Activated CD4-positive, alpha-beta T cell treated with anti-CD3 and anti-CD28 coated beads for 1 hour (primary cell): ENCODE measurements around the gene ITIH3.

Experiments
- DNase-seq: peaks from one replicate; pipeline ENCODE4 v3.0.0-alpha.2; 2020

Gene ITIH3

DNA sequence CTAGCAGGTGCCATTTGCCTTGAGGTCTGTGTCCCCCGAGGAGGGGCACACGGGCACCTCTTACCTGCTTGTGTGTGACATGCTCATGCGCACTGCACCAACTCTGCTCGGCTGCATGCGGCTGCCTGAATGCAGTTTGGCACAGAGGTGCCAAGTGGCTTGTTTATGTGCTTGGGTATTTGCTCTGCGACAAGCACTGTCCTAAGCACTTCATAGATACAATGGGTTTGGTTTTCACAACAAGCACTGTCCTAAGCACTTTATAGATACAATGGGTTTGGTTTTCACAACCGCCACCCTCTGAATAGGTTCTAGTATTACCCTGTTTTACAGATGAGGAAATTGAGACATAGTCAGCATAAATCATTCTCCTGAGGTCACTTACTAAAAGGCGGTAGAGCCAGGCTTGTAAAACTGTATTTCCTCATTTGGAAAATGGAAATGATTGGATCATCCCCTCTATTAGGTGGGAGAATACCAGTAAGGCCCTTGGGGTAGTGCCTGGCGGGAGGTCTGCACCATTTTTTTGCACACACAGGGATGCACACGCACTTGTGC, 35.4 kb downstream of the ITIH3 start:
- DNase-seq = no peak

DNA sequence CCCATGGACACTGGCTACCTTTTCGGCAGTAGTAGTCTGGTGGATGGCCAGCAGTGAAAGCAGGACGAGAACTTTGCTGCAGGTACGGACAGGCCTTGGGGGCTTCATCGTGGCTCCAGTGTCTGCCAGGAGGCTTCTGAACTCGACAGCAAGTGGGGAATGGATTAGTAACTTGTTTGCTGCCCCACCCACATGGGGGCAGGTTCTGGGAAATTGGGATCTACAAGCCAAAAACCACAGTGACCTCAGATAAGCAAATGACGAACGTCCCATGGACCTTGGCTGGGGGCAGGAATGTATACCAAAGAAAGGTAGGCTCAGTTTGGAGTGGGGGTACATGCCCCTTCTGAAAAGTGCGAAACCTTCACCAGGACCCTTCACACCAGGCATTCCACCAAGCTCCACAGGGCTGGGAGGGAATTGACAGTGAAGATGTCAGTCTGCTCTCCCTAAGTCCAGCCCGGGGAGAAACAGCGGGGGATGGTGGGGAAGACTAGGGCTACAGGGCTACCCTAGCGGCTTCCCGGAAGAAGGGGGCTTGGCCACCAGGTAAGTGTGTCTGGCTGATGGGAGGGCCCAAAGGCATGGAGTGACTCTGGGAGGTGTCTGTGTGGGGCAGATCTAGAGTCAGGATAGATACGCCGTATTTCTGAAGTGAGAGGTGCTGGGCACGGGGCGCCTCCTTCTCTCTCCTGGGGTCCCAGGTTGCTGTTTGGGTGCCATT, 36.1 kb downstream of the ITIH3 start, which contains the start of gene ITIH4:
Gene ITIH4, minus strand, starts transcription at position 138 of the 724 bp plus-strand sequence. Its CDS starts 30 bp downstream, at position 108.
- no peak for DNase-seq

DNA sequence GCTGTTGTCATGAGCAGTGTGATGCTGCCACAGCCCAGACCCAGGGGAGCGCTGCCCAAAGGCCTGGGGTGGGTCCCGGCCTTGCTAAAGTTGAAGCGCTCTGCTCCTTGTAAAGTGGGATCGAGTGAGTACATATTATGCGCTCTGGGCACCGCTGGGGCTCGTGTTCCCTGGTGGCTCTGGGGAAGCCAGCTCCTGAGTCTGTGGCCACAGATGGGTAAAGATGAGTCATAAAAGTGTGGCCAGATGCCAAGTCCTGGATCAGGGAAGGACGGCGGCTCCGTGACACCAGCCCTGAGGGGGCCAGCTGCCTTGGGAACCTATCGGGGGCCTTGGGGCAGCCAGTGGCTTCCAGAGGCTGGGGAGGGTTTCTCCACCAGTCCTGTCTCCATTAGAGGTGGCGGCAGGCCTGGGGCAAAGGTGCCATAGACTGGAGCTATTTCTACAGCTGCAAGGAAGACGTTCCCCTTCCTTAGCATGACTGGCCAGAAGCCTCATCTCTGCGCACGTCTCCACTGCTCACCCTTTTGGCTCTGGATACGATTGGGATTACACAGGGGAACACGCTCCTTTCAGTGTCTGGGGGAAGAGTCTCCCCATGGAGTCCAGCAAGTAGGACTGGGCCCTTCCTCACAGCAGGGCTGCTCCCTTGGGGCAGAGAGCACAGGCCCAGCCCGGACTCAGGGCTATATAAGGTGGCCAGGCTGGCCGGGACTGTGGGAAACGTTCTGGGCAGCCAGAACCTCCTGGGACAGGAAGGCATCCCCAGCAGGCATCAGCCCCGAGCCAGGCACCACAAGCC, 37.1 kb downstream of the ITIH3 start:
- DNase-seq = no peak

DNA sequence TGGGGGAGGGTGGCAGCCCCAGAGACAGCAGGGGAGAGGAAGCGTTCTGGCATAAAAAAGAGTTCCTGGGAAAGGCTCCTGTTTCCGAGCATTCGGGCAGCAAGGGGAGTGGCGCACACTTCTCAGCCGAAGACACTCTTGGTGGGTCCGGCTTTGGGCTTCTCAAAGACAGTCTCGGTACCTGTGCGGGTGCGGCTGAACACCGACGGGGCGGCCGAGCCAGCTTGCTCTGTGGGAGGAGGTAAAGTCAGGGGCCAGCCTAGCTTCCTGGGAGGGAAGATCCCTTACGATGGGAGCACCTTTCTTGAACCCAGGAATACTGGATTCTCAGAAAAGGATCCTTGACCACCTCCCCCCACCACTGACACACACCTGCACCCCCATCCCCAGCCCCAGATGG, 38.6 kb downstream of the ITIH3 start:
- DNase-seq = no peak

DNA sequence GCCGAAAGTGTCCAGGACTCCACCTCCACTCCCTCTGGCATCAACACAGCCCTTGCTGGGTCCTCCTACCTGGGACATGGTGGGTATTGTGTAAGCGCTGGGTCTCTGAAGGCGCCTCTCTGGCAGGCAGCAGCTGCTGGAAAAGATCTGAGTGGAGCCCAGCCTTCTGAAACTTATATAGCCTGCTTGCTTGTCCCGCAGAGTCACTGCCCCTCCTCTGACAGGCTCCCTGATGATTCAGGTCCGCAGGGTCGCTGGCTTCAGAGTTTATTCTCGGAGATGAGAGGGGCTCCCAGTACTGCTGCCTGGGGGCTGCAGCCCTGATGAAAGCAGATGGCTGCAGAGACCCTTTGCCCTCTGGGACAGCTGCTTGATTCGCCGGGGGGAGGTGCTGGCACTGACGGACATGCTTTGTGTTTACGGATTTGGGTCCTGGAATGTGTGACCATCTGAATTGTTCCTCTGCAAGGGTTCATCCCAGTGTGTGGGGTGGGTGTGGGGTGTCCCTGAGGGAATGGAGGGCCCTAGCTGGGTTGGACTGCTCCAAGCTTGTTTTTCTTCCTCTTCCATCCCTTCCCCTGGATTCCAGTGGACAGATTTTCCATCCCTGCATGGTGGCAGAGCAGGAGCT, 40.4 kb downstream of the ITIH3 start, which contains the start of gene MUSTN1:
Gene MUSTN1, minus strand, starts transcription at position 149 of the 631 bp plus-strand sequence. Its CDS starts 71 bp downstream, at position 78.
- DNase-seq = no peak

DNA sequence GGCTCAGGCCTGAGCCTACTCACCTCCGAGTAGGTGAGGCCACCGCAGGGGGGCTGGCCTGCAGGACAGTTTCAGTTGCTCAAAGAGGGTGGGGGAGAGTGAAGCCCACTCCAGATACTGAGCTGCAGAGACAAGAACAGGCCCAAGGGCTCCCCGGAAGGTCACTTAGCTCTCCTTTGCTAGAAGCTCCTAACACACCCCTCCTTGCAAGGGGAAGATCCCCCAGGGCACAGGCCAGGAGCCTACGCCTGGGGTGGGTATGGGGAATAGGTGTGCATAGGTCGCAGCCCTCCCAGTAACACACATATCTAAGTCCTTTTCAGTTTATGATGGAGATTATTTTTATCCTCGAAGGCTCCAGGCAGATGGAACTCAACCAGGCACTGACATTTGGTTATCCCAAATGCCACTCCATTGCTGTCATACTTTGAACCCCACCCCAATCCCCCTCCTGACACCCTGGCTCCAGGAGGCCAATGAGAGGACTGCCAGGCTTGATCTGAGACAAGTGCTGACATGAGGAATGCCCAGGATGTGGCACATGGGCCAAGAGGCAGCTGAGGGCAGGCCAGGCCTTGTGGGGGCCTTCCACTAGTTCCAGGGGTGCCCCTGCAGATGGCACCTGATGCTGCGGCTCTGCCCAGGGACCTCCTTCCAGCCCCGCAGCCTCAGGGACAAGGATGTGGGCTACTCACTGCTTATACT, 41.3 kb downstream of the ITIH3 start:
- no peak for DNase-seq

DNA sequence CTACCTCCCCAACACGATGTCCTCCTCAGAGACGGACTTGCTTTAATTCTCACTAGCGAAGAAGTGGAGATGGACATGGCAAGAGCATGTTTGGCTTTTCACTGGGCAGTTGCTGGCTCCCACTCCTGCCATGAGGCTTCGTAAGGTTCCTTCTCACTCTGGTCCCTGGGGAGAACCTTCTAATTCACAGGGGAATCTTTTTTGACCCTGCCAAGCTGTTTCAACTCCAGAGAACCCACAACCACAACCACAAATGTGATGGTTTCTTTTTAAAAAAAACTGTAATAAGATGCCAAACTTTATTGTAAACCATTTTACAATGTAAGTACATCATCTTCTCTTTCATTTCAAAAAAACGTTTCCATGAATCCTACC, 41.9 kb downstream of the ITIH3 start:
- DNase-seq = no peak

DNA sequence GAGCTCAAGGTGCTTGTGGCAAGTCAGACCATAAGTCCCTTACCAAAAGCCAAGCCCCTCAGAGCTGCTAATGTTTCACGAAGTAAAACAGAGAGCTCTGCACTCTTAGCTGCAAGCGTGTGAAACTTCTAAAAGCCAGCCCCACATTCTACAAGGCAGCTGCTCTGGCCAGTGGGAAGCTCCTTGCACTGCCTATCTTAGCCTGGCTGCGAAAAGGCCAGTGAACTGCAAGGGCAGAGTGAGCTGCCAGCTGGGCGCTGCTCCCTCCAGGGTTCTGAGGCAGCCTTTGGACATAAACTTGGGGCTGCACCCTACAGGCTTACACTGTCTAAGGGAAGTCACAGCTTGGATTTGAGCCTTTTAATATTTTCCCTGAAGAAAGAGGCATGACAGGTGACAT, 42.4 kb downstream of the ITIH3 start:
- no peak for DNase-seq

DNA sequence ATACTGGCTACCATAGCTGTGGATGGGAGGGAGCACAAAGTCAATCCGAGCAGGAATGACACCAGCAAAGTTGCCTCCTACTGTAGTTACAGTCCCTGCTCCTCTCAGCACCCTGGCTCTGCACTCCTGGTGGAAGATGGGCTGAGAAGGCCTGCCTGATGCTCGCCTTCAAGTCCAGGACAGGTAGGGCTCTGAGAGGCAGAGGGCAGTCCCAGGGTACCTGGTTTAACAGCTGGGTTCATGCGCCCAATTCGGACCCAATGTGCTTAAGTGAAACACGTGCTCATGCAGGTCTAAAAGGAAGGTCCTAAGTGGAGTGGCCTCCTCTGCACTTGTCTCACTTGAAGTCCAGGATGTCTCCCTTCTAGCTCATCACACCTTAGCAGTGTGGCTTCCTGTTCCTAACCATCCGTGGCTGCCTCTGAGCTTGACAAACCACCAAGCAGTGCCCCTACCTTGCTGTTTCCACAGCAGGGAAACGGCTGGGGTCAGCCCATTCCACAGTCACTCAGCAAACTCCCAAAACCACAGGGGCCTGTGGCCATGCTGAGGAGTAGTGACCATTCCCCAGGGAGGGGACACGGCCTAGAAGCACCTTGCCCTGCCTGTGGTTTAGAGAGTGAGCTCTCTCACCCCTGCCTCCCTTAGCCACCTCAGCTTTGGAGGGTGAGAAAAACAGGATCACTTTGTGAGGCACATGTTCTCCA, 44.1 kb downstream of the ITIH3 start:
- DNase-seq = no peak

DNA sequence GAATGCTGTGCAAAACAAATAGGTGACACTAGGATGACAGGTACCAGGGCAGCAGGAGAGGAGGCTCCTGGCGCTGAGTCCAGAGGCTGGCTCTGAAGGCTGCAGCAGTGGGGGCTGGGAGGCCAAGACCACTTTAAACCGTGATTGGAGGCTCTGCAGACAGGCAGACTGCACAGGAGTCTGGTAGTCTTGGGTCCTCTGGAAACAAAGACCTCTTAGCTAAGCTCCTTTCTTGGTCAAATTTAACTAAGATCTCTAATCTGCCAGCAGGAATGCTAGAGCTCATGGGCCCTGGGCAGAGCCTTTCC, 44.6 kb downstream of the ITIH3 start:
- no peak for DNase-seq

DNA sequence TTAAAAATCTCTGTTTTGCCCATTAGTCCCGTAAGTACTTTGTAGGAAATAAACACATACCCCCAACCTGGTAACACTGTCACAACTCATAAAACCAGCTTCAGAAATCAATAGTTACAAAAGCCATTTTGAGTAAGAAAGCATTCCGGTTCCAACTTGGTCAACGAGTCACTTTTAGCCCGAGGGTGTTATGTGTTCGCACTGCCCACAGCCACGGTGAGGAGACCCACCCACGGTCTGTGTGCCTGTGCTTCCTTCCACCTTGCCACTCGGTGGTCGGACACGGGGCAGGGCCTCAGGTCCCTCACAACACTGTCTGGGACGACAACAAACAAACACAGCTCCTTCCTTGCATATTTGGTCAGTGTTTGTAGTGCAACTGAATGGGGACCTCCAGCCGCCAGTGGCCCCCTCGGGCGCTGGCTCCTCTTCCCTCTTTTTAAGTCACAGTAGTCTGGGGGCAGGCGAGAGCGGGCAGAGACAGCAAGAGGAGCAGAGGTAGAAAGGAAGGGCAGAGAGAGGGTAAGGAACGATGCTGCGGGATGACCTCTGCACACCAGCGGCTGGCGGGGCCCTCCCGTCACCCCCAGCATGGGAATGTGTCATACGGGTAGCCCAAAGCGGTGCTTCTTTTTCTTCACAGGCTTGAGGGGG, 45.4 kb downstream of the ITIH3 start:
- no peak for DNase-seq

DNA sequence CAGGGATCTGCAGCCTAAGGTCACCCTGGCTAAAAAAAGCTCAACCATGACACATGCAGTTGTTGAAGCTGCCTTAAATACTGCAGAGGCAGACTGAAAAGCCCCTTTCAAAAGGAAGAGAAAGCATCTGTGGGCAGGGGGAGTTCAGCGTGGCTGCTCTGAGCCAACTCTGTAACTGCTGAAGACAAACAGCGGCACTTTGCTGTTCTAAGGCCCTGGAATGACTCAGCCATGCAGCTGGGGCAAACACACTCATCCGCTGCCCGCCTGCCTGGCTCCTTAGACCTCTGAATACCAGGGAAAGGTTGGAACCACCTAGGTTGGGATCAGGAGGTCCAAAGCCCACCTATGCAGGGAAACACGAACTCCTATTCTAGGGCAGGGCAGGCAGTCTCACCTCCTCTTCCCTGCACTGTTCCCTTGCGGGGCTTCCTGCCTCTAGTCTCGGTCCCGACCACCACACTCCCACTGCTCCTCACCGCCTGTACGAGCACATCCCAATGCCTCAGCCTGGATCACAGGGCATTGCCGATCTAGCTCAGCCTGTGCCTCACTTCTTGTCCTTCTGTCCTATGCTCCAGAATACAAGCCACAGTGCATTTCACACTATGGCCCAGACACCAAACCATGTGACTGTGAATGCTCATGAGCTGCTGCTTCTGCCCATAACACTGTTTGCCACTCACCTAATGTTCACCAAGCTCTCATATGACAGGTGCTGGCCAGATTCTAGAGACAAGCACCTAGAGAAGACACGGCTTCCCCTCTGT, 46.8 kb downstream of the ITIH3 start:
- no peak for DNase-seq

DNA sequence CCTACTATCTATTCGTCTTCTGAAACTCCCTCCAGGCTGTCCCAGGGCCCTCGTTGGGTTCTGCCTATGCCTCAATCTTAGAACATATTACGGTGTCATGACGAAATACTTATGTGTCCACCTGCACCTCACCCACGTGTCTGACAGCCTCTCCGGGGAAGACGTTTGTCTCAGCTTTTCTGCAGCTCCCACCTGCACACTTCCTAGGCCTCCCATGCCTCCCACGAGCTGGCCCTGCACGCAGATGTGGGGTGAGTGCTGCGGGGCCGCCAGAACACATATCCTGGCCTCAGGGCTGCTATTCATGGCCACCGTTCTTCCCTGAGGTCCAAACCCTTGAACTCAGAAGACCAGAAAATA, 47.4 kb downstream of the ITIH3 start:
- DNase-seq = no peak

DNA sequence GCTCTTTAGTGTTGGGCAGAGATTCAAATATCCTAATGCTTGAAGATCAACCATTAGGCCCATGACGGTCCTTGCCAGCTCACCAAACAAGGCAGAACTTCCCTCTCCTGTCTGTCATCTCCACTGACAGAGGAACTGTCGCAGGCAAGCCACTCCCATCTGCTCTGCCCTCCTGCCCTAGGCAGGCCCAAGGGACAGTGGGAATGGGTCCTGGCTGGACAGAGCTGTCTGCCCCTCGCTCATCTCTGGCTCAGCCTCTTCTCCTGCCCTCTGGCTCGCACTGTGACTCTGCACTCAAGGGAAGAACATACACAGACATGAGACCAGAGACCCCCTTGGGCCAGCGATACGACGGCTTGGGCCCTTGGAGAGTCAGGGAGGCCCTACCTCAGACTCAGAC, 47.8 kb downstream of the ITIH3 start:
- DNase-seq = no peak

DNA sequence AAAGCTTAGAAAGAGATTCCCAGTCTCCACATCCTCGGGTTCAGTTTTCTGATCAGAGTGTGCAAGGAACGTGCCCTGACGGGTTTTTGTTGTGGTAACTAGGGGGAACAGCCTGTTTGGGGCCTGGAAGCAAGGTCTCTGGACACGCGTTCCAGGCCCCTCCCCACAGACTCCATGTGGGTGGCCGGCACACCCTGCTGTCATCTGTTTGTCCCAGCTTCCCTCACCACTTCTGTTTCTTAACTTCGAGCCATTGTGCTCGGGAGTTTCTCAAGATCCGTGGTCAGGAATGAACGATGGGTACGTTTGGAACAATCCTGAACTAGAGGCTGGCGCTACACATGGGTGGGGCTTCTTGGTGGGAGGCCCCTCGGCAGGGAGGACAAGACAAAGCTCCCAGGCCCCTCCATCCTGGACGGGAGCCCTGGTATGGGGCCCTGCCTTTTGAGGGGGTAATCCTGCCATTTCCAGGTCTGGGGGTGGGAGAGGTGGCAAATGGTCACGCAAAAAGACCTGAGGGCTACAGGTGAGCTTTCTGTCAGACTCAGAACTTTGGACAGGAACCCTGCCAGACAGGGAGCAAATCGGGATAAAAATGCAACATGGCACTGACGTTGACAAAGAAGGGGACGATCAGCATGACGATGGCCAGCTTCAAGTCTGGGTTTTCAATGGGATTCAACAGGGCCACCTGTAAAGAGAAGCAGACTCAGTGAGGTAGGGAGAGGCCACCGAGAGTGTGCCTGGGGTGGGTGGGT, 48.7 kb downstream of the ITIH3 start:
- no peak for DNase-seq

DNA sequence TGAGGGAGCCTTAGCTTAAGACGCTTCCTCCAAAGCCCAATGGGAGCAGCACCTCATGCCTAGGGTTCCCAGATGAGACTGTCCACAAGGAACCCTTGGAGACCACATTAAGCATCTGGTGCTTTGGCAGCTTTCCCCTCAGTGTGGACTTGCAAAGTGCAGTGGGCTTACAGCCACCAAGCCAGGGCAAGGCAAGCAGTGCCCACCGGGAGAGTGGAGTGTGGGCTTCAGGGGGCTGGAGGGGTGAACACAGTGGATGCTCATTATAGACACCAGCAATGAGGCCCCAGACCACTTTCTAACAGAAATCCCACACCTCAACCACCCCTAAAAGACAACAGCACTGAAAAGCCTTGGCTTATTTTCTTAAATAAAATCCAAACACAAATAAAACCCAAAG, 49.3 kb downstream of the ITIH3 start:
- DNase-seq = no peak

DNA sequence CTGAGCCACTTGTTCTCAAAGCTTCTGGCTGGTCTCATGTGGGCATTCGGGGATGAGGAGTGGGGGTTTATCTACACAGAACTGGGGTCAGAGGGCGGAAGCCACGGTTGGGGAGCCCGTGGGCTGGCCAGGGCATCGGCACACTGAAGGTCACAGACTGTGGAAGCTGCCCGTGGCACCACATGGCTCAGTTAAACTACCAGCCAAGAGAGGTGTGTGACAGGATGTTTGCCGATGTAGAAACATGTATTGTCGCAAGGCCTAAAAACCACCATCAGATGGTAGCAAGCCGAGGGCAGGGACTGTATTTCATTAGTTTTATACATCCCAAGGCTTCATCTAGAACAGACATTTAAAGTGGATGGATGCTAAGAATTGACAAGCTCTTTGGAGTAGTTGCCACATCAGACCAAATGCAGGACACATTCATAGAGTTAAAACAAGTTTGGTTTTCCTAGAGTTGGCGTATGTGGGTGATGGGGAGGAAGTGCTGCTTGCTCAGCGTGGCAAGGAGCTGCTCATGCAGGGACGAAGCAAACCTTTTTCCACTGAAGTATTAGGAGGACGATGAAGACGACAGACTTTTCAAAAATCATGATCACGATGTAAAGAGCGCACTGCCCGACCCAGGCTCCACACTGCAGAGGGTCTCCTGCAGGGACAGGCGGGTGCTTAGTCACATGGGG, 49.8 kb downstream of the ITIH3 start:
- no peak for DNase-seq

DNA sequence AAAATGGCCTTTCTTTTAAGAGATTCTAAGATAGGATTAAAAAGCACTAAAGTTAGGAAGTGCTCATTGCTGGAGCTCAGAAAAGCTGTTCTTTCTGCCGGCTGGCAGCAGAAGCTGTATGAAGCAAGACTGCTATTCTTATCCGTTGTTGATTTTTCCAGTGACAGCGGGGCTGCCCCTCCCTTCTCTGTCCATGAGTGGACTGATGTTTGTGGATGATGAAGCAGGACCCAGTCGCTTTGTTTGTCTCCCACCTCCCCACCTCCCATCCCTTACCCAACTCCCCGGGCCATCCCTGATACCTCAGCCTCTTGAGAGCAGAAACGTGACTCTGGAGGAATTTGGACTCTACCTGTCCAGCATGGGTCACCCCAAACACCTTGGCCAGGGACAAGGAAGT, 50.6 kb downstream of the ITIH3 start:
- DNase-seq = no peak

DNA sequence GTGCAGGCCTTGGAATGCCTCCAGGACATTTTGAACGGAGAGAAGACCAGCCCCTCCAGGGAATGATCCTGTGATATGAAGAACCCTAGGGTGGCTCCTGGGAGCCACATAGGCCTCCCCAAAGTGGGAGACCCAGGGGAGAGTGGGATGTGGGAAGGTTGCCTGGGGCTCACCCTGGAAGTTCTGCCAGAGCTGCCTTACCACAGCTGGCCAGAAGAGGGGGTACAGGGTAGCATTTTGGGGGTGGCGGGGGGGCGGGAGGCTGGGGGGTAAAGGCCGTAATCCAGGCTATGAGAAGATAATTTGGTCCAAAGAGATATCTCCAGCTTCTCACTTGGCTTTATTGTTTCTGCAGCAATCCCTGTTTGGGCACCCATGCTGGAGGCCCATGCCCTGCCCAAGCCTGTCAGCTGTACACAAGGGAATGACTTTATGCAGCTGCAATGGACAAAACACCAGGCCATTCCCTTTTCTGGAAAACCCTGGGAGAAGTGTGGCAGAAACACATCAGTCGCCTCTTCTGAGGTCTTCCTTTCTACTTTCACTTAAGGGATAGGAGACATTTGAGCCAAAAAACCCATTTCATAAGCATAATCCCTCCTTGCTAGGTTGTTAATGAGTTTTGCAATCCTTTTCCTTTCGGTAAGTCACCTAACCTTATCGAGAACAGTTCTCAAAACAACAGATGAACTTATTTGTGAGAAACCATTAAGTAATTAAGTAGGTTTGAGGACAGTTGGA, 51.3 kb downstream of the ITIH3 start:
- DNase-seq = no peak
